SK-N-SH (cell line): ENCODE data around the gene SLC49A3.

Source experiments
- FOXJ3 ChIP-seq: sonication (generic); formaldehyde crosslinking; IDR thresholded peaks from 2 replicates; pipeline ENCODE4 v1.5.1; 2020; ENCODE audit warnings: mild to moderate bottlenecking, missing genetic modification reagents
- NRF1 ChIP-seq: IDR thresholded peaks from 2 replicates; pipeline ENCODE4 v1.6.1; 2012; ENCODE audit warnings: low read depth, mild to moderate bottlenecking, low read length
- RAD21 ChIP-seq: IDR thresholded peaks from 2 replicates; pipeline ENCODE4 v1.6.1; 2012; ENCODE audit warnings: mild to moderate bottlenecking, low read length
- SMC3 ChIP-seq: IDR thresholded peaks from 2 replicates; pipeline ENCODE4 v1.6.1; 2012; ENCODE audit warnings: low read depth, low read length, improper control_type of control experiment
- TF ChIP-seq, protein P1 (sequence below): fragments of 200-600 bp; sonication (generic); IDR thresholded peaks from 2 replicates; pipeline ENCODE4 v1.6.1; 2017; ENCODE audit warnings: antibody characterized with exemption, mild to moderate bottlenecking, moderate library complexity

GRCh38 chr4:710916-711315, 22.0 kb upstream of the SLC49A3 start:
- TF ChIP-seq, protein P1, sequence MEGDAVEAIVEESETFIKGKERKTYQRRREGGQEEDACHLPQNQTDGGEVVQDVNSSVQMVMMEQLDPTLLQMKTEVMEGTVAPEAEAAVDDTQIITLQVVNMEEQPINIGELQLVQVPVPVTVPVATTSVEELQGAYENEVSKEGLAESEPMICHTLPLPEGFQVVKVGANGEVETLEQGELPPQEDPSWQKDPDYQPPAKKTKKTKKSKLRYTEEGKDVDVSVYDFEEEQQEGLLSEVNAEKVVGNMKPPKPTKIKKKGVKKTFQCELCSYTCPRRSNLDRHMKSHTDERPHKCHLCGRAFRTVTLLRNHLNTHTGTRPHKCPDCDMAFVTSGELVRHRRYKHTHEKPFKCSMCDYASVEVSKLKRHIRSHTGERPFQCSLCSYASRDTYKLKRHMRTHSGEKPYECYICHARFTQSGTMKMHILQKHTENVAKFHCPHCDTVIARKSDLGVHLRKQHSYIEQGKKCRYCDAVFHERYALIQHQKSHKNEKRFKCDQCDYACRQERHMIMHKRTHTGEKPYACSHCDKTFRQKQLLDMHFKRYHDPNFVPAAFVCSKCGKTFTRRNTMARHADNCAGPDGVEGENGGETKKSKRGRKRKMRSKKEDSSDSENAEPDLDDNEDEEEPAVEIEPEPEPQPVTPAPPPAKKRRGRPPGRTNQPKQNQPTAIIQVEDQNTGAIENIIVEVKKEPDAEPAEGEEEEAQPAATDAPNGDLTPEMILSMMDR: no peak
- TF ChIP-seq FOXJ3 (CRISPR knock-in tag) (no peak), NRF1 (no peak), SMC3 (no peak), RAD21 (no peak)
